Transverse colon (tissue), 3 donors: ENCODE measurements around the gene PIEZO1.

ENCODE experiments used
- EP300 ChIP-seq: sonication (generic); formaldehyde crosslinking; IDR thresholded peaks from one replicate; pipeline ENCODE4 v1.6.1; 2017; ENCODE audit warnings: antibody characterized with exemption, low read depth
- TF ChIP-seq, protein P1 (sequence below), 5 experiments: fragments of 200-600 bp in 3 of 5; fragments of 450-650 bp in 2 of 5; sonication (generic) in 3 of 5; IDR thresholded peaks; 1 replicate in 2 of 5; 2 replicates in 3 of 5; pipeline ENCODE4 v1.5.1; 2016 to 2017; ENCODE audit warnings: antibody characterized with exemption in 5 of 5, inconsistent platforms in 3 of 5, mild to moderate bottlenecking in 2 of 5, moderate library complexity in 1 of 5

DNA sequence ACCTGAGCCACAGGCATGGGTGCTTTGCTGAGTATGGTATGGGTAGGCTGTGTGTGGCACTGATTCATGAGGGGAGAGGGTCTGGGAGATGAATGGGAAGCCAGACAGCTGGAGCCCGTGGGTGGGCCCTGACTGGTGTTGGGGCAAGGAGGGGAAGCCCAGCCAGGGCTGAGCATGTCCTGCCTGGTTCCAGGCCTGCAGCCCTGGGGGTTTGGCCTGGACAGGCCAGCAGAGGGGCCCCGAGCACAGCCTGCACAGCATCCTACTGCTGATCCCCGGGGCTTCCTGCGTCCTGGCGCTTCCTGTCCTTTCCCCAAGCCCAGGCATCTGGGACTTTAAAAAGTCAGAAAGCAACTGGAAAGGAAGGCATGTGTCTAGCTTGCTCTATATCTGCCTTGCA lies 117.6 kb downstream of the PIEZO1 start:
- TF ChIP-seq, protein P1, sequence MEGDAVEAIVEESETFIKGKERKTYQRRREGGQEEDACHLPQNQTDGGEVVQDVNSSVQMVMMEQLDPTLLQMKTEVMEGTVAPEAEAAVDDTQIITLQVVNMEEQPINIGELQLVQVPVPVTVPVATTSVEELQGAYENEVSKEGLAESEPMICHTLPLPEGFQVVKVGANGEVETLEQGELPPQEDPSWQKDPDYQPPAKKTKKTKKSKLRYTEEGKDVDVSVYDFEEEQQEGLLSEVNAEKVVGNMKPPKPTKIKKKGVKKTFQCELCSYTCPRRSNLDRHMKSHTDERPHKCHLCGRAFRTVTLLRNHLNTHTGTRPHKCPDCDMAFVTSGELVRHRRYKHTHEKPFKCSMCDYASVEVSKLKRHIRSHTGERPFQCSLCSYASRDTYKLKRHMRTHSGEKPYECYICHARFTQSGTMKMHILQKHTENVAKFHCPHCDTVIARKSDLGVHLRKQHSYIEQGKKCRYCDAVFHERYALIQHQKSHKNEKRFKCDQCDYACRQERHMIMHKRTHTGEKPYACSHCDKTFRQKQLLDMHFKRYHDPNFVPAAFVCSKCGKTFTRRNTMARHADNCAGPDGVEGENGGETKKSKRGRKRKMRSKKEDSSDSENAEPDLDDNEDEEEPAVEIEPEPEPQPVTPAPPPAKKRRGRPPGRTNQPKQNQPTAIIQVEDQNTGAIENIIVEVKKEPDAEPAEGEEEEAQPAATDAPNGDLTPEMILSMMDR (IDR thresholded peaks at IDR 0.05) = no peak
- no peak for TF ChIP-seq EP300
